IMR-90 (cell line): ENCODE data around the gene ARHGEF26.

Experiments
- BHLHE40 ChIP-seq: fragments of 150-350 bp; IDR thresholded peaks from 2 replicates; pipeline ENCODE4 v1.6.1; 2016; ENCODE audit warnings: mild to moderate bottlenecking, low read depth, low read length
- CEBPB ChIP-seq: IDR thresholded peaks from 2 replicates; pipeline ENCODE4 v1.6.1; 2012; ENCODE audit warnings: low read depth, low read length, improper control_type of control experiment
- CTCF ChIP-seq: conservative IDR thresholded peaks from 2 replicates; pipeline ENCODE4 v1.5.1; 2012; ENCODE audit warnings: mild to moderate bottlenecking, low read depth, low read length, improper control_type of control experiment
- ELK1 ChIP-seq: fragments of 150-350 bp; IDR thresholded peaks from 2 replicates; pipeline ENCODE4 v1.6.1; 2016; ENCODE audit warnings: low read depth, mild to moderate bottlenecking, low read length, moderate library complexity, borderline replicate concordance
- MAFK ChIP-seq: IDR thresholded peaks from 2 replicates; pipeline ENCODE4 v1.6.1; 2012; ENCODE audit warnings: low read depth, low read length, improper control_type of control experiment
- MAZ ChIP-seq: IDR thresholded peaks from 2 replicates; pipeline ENCODE4 v1.6.1; 2012; ENCODE audit warnings: low read depth, mild to moderate bottlenecking, low read length, improper control_type of control experiment, moderate library complexity, borderline replicate concordance
- MXI1 ChIP-seq: IDR thresholded peaks from 2 replicates; pipeline ENCODE4 v1.6.1; 2012; ENCODE audit warnings: low read depth, mild to moderate bottlenecking, low read length, moderate library complexity, borderline replicate concordance
- NFE2L2 ChIP-seq: fragments of 150-350 bp; IDR thresholded peaks from 2 replicates; pipeline ENCODE4 v1.6.1; 2016; ENCODE audit warnings: low read depth, mild to moderate bottlenecking, low read length
- POLR2A ChIP-seq: IDR thresholded peaks from 2 replicates; pipeline ENCODE4 v1.6.1; 2012; ENCODE audit warnings: mild to moderate bottlenecking, low read depth, low read length
- RAD21 ChIP-seq: IDR thresholded peaks from 2 replicates; pipeline ENCODE4 v1.6.1; 2012; ENCODE audit warnings: low read length, improper control_type of control experiment
- RCOR1 ChIP-seq: IDR thresholded peaks from 2 replicates; pipeline ENCODE4 v1.6.1; 2012; ENCODE audit warnings: mild to moderate bottlenecking, low read length, improper control_type of control experiment; ENCODE audit not compliant: insufficient replicate concordance
- RFX5 ChIP-seq: IDR thresholded peaks from 2 replicates; pipeline ENCODE4 v1.8.0; 2012; ENCODE audit warnings: low read depth, mild to moderate bottlenecking, low read length, moderate library complexity
- SMC3 ChIP-seq: fragments of 150-350 bp; IDR thresholded peaks from 2 replicates; pipeline ENCODE4 v1.6.1; 2016; ENCODE audit warnings: low read depth, mild to moderate bottlenecking, antibody characterized with exemption, low read length, moderate library complexity
- USF2 ChIP-seq: fragments of 150-350 bp; IDR thresholded peaks from 2 replicates; pipeline ENCODE4 v1.6.1; 2017; ENCODE audit warnings: mild to moderate bottlenecking, antibody characterized with exemption, low read length, low read depth

GRCh38 chr3:154149286-154149685 is 28.1 kb downstream of the ARHGEF26 start:
- TF ChIP-seq RAD21 (no peak), CTCF (no peak), USF2 (no peak), POLR2A (no peak), MAFK (no peak), RFX5 (no peak), SMC3 (no peak), BHLHE40 (no peak), MXI1 (no peak), MAZ (no peak), ELK1 (no peak), NFE2L2 (no peak), RCOR1 (no peak), CEBPB (no peak)
